Smooth muscle cell (in vitro differentiated cells): ENCODE data around the gene VPS4A. TPM values are rescaled to one million over a fixed set of nuclear protein-coding genes. Genes with fewer than 3 reads are reported as not detected.

ENCODE experiments used
- DNase-seq: peaks from one replicate; lab custom pipeline; 2025; ENCODE audit not compliant: unreplicated experiment; lab: John Stamatoyannopoulos, UW
- H2AFZ ChIP-seq: fragments of 200-600 bp; sonication (generic); 2 replicates; pipeline ENCODE4 v1.6.0; 2016; ENCODE audit warnings: antibody characterized with exemption, low read depth, mild to moderate bottlenecking
- H3F3A ChIP-seq: fragments of 200-600 bp; sonication (generic); 2 replicates; pipeline ENCODE4 v1.6.0; 2017; ENCODE audit warnings: antibody characterized with exemption, low read depth
- H3K27ac ChIP-seq: fragments of 200-600 bp; sonication (generic); 2 replicates; pipeline ENCODE4 v1.5.1; 2016; ENCODE audit warnings: low read depth, mild to moderate bottlenecking
- H3K27me3 ChIP-seq: fragments of 200-600 bp; sonication (generic); 2 replicates; pipeline ENCODE4 v1.6.1; 2016; ENCODE audit warnings: low read depth, mild to moderate bottlenecking
- H3K36me3 ChIP-seq: fragments of 200-600 bp; sonication (generic); 2 replicates; pipeline ENCODE4 v1.5.1; 2016; ENCODE audit warnings: low read depth
- H3K4me1 ChIP-seq: fragments of 200-600 bp; sonication (generic); 2 replicates; pipeline ENCODE4 v1.5.1; 2016; ENCODE audit warnings: low read depth
- H3K4me2 ChIP-seq: fragments of 200-600 bp; sonication (generic); 2 replicates; pipeline ENCODE4 v1.6.0; 2016; ENCODE audit warnings: mild to moderate bottlenecking
- H3K4me3 ChIP-seq: fragments of 200-600 bp; sonication (generic); 2 replicates; pipeline ENCODE4 v1.5.1; 2016; ENCODE audit warnings: mild to moderate bottlenecking
- H3K79me2 ChIP-seq: fragments of 200-600 bp; sonication (generic); 2 replicates; pipeline ENCODE4 v1.6.0; 2016; ENCODE audit warnings: low read depth, mild to moderate bottlenecking
- H3K9ac ChIP-seq: fragments of 200-600 bp; sonication (generic); 2 replicates; pipeline ENCODE4 v1.6.0; 2016; ENCODE audit warnings: low read depth
- H3K9me3 ChIP-seq: fragments of 200-600 bp; sonication (generic); replicated peaks from 2 replicates; pipeline ENCODE4 v1.5.1; 2016; ENCODE audit warnings: low read depth
- H4K20me1 ChIP-seq: fragments of 200-600 bp; sonication (generic); 2 replicates; pipeline ENCODE4 v1.6.0; 2016; ENCODE audit warnings: low read depth
- CTCF ChIP-seq: fragments of 200-600 bp; sonication (generic); IDR thresholded peaks from 2 replicates; pipeline ENCODE4 v1.5.1; 2017; ENCODE audit warnings: borderline replicate concordance, mild to moderate bottlenecking, antibody characterized with exemption; ENCODE audit not compliant: insufficient read depth, poor library complexity, severe bottlenecking
- WGBS: methylation state at CpG from one replicate; pipeline ENCODE4 v1.1.7; 2016; ENCODE audit warnings: low lambda C conversion rate; 5-methylcytosine and 5-hydroxymethylcytosine counted together
- polyA plus RNA-seq: library from polyadenylated mRNA; unstranded; fragments of >200 nt; fragmentation: Nextera tagmentation; extraction: Ambion mirVana; gene quantifications from 2 replicates; pipeline ENCODE4 v1.2.1, GENCODE V29; 2016
- total RNA-seq: library from RNA; depleted of rRNA; stranded (reverse); fragments of >200 nt; gene quantifications from 2 replicates; pipeline ENCODE4 v1.2.3, GENCODE V29; 2014

The VPS4A gene
- total and polyA plus RNA-seq, 2 experiments from 2014 or later: 18.7 to 39.9 TPM

GRCh38 chr16:69318177-69318910 lies 7.2 kb downstream of the VPS4A start:
- no peak overlapping the region for H3K4me3 ChIP-seq
- DNase-seq: no peak
- peaks cover 39% of the 10 kb centered on the region for H4K20me1 ChIP-seq
- H3K36me3 ChIP-seq: no peaks in the 10 kb centered on the region
- no peaks in the 10 kb centered on the region for H3F3A ChIP-seq
- H3K4me2 ChIP-seq: no peak overlapping the region
- H3K4me1 ChIP-seq: no peaks in the 10 kb centered on the region
- H3K27me3 ChIP-seq: no peaks in the 10 kb centered on the region
- 98% methylated on average over 30 of the region's 30 CpGs for WGBS
- TF ChIP-seq CTCF: no peak
- H3K27ac ChIP-seq: no peak overlapping the region
- H3K9me3 ChIP-seq: no peaks in the 10 kb centered on the region
- H2AFZ ChIP-seq: no peak overlapping the region
- H3K79me2 ChIP-seq: peaks cover 27% of the 10 kb centered on the region
- no peak overlapping the region for H3K9ac ChIP-seq

- Histone ChIP-seq H3K4me1 (no peaks in the 10 kb centered on the region), H3K27ac (no peak overlapping the region), H3K4me2 (no peak overlapping the region), H2AFZ (no peak overlapping the region), H3F3A (no peaks in the 10 kb centered on the region), H3K79me2 (peaks cover 21% of the 10 kb centered on the region), H4K20me1 (peaks cover 39% of the 10 kb centered on the region), H3K9me3 (no peaks in the 10 kb centered on the region), H3K27me3 (no peaks in the 10 kb centered on the region), H3K4me3 (no peak overlapping the region), H3K9ac (no peak overlapping the region), H3K36me3 (no peaks in the 10 kb centered on the region)
- no peak for TF ChIP-seq CTCF
- 95% methylated on average over 10 of the region's 10 CpGs for WGBS
- no peak for DNase-seq
Measured at GRCh38 chr16:69318911-69319289, 7.8 kb downstream of the VPS4A start.

GRCh38 chr16:69319381-69319780 lies 8.2 kb downstream of the VPS4A start:
- Histone ChIP-seq H3K4me2 (no peak overlapping the region), H3K4me3 (no peak overlapping the region), H3K4me1 (no peaks in the 10 kb centered on the region), H3K27me3 (no peaks in the 10 kb centered on the region), H3K9ac (no peak overlapping the region), H4K20me1 (peaks cover 39% of the 10 kb centered on the region), H3K9me3 (no peaks in the 10 kb centered on the region), H3F3A (no peaks in the 10 kb centered on the region), H3K36me3 (no peaks in the 10 kb centered on the region), H3K79me2 (peaks cover 18% of the 10 kb centered on the region), H3K27ac (no peak overlapping the region), H2AFZ (no peak overlapping the region)
- TF ChIP-seq CTCF: no peak
- 98% methylated on average over 9 of the region's 9 CpGs for WGBS
- no peak for DNase-seq
